NCI-H1930 (cell line): ENCODE results near the gene SLC2A4.
"Not testable (repeated sequence)": the region's sequence is repeated elsewhere in the genome, so short reads cannot be mapped to it uniquely, and the experiment has no call there.

Experiments
- DNase-seq, 2 experiments: peaks; one replicate each; lab custom pipeline; 2025; lab: John Stamatoyannopoulos, UW

SLC2A4 gene

GRCh38 chr17:7324438-7324779, 42.9 kb downstream of the SLC2A4 start:
- DNase-seq: no peak

- no peak for DNase-seq
Measured at GRCh38 chr17:7325031-7325528, 43.6 kb downstream of the SLC2A4 start.

- no peak for DNase-seq
Measured at GRCh38 chr17:7326186-7326585, 44.7 kb downstream of the SLC2A4 start.

DNA sequence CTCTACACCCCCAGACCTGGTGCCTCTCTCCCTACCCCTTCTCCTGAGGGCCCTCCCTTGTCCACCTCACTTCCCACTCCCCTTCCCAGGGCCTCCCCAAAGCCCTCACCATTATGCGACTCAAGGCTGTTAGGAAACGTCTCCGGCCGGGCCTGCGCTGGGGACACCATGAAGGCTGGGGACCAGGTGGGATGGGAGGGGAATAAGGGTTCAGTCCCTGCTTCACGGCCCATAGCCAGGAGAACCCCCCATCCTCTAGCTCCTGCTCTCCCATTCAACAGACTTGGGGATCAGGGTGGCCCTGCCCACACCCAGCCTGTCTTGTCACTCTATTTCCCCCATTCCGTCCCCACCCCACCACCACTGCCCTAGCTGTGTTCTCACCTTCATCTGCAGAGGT, 45.5 kb downstream of the SLC2A4 start:
- DNase-seq: no peak

- no peak for DNase-seq
Measured at GRCh38 chr17:7327501-7327900, 46.0 kb downstream of the SLC2A4 start.

GRCh38 chr17:7328009-7328408, 46.5 kb downstream of the SLC2A4 start:
- DNase-seq: no peak

- no peak for DNase-seq
Measured at GRCh38 chr17:7328840-7329373, 47.4 kb downstream of the SLC2A4 start, which contains the start of gene NEURL4. Gene NEURL4 (minus strand): TSS chr17:7329335. CDS start chr17:7329312, 23 bp downstream.

- peak; percentile 99 for DNase-seq
Measured at GRCh38 chr17:7329374-7329996, 48.0 kb downstream of the SLC2A4 start.

DNA sequence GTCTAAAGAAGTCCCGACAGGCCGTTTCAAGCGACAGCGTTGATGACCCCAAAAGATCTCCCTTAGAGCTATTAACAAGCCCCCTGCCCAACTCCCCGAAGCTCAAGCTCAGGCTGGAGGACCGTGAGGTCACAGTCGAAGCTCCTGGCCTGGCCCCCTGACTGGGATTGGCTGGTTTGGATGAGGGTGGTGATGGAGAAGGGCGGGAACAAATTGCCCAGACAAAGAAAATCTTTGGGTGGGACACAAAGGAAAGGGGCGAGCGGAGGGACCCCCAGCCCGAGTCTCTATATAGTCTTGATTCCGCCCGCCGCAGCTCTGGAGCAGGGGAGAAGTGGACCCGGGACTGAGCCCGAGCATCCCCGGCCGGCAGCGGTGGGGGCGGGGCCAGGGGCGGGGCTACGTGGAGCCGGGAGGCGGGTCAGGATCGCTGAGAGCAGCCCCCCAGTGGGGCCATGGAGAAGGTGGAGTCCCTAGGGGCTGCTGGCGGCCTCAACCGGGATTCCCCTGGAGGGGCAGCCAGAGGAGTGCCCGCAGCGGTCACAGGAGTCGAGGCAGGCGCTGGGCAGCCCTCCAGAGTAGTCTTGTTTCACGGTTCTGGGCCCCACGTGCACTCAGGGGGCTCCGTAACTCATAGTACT, 48.6 kb downstream of the SLC2A4 start:
- DNase-seq: peak; percentile 71 to 86

DNA sequence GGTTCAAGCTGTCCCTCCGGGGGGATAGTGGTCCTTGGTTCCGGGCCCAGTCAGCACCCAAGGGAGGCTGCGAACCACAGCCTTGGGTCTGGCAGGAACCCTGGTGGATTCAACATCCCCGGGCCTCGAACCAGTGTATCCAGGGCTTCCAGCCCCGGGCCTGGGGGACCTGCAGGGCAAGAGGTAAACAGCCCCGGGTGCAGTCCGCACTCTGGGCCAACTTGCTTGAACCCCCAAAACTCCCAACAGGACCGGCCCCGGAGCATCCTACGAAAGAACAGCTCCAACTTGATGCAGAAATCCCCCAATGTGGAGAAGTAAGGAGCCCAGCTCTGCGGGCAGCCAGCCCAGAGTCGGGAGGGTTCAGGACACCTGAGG, 49.1 kb downstream of the SLC2A4 start:
- DNase-seq: no peak

DNA sequence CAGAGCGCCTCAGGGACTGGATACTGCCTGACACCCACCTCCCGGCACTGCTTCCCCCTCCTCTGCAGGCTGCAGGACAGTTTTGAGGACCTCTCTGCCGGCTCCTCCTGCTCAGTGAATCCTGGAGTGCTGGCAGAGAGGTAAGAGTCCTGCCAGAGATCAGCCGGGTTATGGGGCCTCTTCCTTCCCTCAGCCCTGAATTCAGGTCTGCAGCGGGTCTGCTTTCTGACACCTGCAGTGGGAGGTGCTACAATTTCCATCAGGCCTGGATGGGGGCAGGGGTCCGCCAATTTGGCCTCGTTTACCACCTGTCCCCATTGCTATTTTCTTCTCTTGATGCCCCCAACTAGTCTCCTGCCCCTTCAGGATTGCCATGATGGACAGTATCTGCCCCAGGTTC, 50.6 kb downstream of the SLC2A4 start:
- no peak for DNase-seq

- DNase-seq: not testable (repeated sequence)
Measured at GRCh38 chr17:7332600-7333069, 51.1 kb downstream of the SLC2A4 start.

- no peak for DNase-seq
Measured at GRCh38 chr17:7334938-7335538, 53.5 kb downstream of the SLC2A4 start.

DNA sequence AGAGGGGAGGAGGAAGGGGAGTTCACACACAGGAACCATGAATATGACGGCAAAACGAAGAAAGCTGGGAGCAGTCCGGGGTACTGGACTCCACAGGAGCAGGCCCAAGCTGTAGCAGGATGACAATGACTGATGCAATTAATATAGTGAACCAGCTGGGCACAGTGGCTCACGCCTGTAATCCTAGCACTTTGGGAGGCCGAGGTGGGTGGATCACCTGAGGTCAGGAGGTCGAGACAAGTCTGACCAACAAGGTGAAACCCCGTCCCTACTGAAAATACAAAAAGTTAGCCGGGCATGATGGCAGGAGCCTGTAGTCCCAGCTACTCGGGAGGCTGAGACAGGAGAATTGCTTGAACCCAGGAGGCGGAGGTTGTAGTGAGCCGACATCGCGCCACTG, 54.2 kb downstream of the SLC2A4 start:
- DNase-seq: not testable (repeated sequence)

- DNase-seq: no peak
Measured at GRCh38 chr17:7336240-7337175, 55.0 kb downstream of the SLC2A4 start, which contains the start of gene ACAP1. Gene ACAP1 (plus strand): TSS chr17:7336529. CDS start chr17:7336735, 206 bp downstream.

- not testable (repeated sequence) for DNase-seq
Measured at GRCh38 chr17:7337600-7337999, 56.1 kb downstream of the SLC2A4 start.
